ENCODE data around the gene SLFN11. TPM values are rescaled to one million over a fixed set of nuclear protein-coding genes. Genes with fewer than 3 reads are reported as not detected.

The SLFN11 gene
- total and polyA plus RNA-seq, 2 experiments from 2014 or later, result not detected

Other genes with a start within 250 kb of the SLFN11 start
- 19.9 and 20.9 TPM in 2 replicates for gene NLE1, start 231.3 kb downstream of the SLFN11 start, total RNA-seq
- gene NLE1, start 231.3 kb downstream of the SLFN11 start, polyA plus RNA-seq, result 11.4 and 12.0 TPM in 2 replicates
- gene UNC45B, start 225.8 kb downstream of the SLFN11 start, total RNA-seq, result 238 and 241 TPM in 2 replicates
- gene UNC45B, start 225.8 kb downstream of the SLFN11 start, polyA plus RNA-seq, result 174 and 197 TPM in 2 replicates
- 0.21 TPM in 1 of 2 replicates, not detected in the other for gene SLC35G3, start 179.2 kb downstream of the SLFN11 start, total RNA-seq
- 0.11 and 0.65 TPM in 2 replicates for gene SLC35G3, start 179.2 kb downstream of the SLFN11 start, polyA plus RNA-seq
- gene SLFN5, start 130.5 kb downstream of the SLFN11 start, total RNA-seq, result 6.2 and 8.3 TPM in 2 replicates
- 2.7 and 8.9 TPM in 2 replicates for gene SLFN5, start 130.5 kb downstream of the SLFN11 start, polyA plus RNA-seq
- gene SLFN12, start 58.9 kb upstream of the SLFN11 start, total RNA-seq, result 0.81 and 1.0 TPM in 2 replicates
- 0.18 and 0.46 TPM in 2 replicates for gene SLFN12, start 58.9 kb upstream of the SLFN11 start, polyA plus RNA-seq
- 3.5 and 7.9 TPM in 2 replicates for gene SLFN13, start 75.1 kb upstream of the SLFN11 start, total RNA-seq
- gene SLFN13, start 75.1 kb upstream of the SLFN11 start, polyA plus RNA-seq, result 4.2 and 5.9 TPM in 2 replicates
- not detected in 2 replicates for gene SLFN12L, start 164.1 kb upstream of the SLFN11 start, total RNA-seq
- not detected in 2 replicates for gene SLFN12L, start 164.1 kb upstream of the SLFN11 start, polyA plus RNA-seq
- 0.07 and 0.21 TPM in 2 replicates for gene SLFN14, start 187.2 kb upstream of the SLFN11 start, total RNA-seq
- gene SLFN14, start 187.2 kb upstream of the SLFN11 start, polyA plus RNA-seq, result 0.12 and 0.89 TPM in 2 replicates
- gene PEX12, start 204.9 kb upstream of the SLFN11 start, total RNA-seq, result 8.3 and 8.6 TPM in 2 replicates
- gene PEX12, start 204.9 kb upstream of the SLFN11 start, polyA plus RNA-seq, result 6.1 and 9.7 TPM in 2 replicates
- 83.5 and 90.9 TPM in 2 replicates for gene AP2B1, start 213.7 kb upstream of the SLFN11 start, total RNA-seq
- 54.7 and 89.2 TPM in 2 replicates for gene AP2B1, start 213.7 kb upstream of the SLFN11 start, polyA plus RNA-seq

Data from cardiac muscle cell (in vitro differentiated cells and primary cell).